Endodermal cell (in vitro differentiated cells): ENCODE measurements around the gene DNLZ. TPM values are rescaled to one million over a fixed set of nuclear protein-coding genes. Genes with fewer than 3 reads are reported as not detected.

Experiments
- DNase-seq: peaks from one replicate; pipeline ENCODE4 v3.0.0-alpha.2; 2017
- H3K27ac ChIP-seq: 2 replicates; pipeline ENCODE4 v1.5.1; 2013; ENCODE audit warnings: mild to moderate bottlenecking, low read depth, low read length, moderate library complexity
- H3K27me3 ChIP-seq: 2 replicates; pipeline ENCODE4 v1.6.1; 2013; ENCODE audit warnings: mild to moderate bottlenecking, low read length, moderate library complexity; ENCODE audit not compliant: insufficient read depth, control insufficient read depth, poor library complexity, severe bottlenecking
- H3K36me3 ChIP-seq: 2 replicates; pipeline ENCODE4 v1.7.0; 2013; ENCODE audit warnings: mild to moderate bottlenecking, low read length, moderate library complexity; ENCODE audit not compliant: control insufficient read depth, insufficient read depth
- H3K4me1 ChIP-seq: one replicate; pipeline ENCODE4 v1.7.0; 2013; ENCODE audit warnings: low read length; ENCODE audit not compliant: control insufficient read depth, insufficient read depth
- H3K4me3 ChIP-seq: 2 replicates; pipeline ENCODE4 v1.5.1; 2013; ENCODE audit warnings: mild to moderate bottlenecking, low read length, moderate library complexity
- H3K9ac ChIP-seq: 2 replicates; pipeline ENCODE4 v1.6.1; 2013; ENCODE audit warnings: mild to moderate bottlenecking, low read length, moderate library complexity; ENCODE audit not compliant: poor library complexity, severe bottlenecking; ENCODE audit errors: extremely low read depth
- H3K9me3 ChIP-seq: 2 replicates; pipeline ENCODE4 v1.6.1; 2013; ENCODE audit warnings: mild to moderate bottlenecking, low read length, moderate library complexity; ENCODE audit not compliant: control insufficient read depth
- H3K27ac Mint-ChIP-seq: 2 replicates; pipeline ENCODE4 v1.8.0; 2020; ENCODE audit warnings: mixed read lengths
- H3K27me3 Mint-ChIP-seq: 2 replicates; pipeline ENCODE4 v1.8.0; 2021; ENCODE audit warnings: mild to moderate bottlenecking, mixed read lengths; ENCODE audit not compliant: insufficient read depth
- H3K36me3 Mint-ChIP-seq: 2 replicates; pipeline ENCODE4 v1.8.0; 2020; ENCODE audit warnings: low read depth, mixed read lengths
- H3K4me1 Mint-ChIP-seq: 2 replicates; pipeline ENCODE4 v1.8.0; 2020; ENCODE audit warnings: mixed read lengths
- H3K4me3 Mint-ChIP-seq: 2 replicates; pipeline ENCODE4 v1.8.0; 2020; ENCODE audit warnings: mild to moderate bottlenecking, moderate library complexity, mixed read lengths
- H3K9me3 Mint-ChIP-seq: 2 replicates; pipeline ENCODE4 v1.8.0; 2020; ENCODE audit warnings: mild to moderate bottlenecking, mixed read lengths
- WGBS, 2 experiments: methylation state at CpG; one replicate each; pipeline versions ENCODE4 v1.1.5 to v1.1.7; 2013; ENCODE audit warnings: missing lambda C conversion rate in 2 of 2, mixed read lengths in 1 of 2; ENCODE audit not compliant: insufficient coverage in 1 of 2, insufficient read length in 1 of 2; 5-methylcytosine and 5-hydroxymethylcytosine counted together
- total RNA-seq, 2 donors: library from RNA; stranded (reverse); fragmentation: NEBNext Ultra II Directional in 1 of 2; extraction: Animal tissue kit (Norgen Biotek cat#: 25700) in 1 of 2; gene quantifications; 2 replicates in 1 of 2; 3 replicates in 1 of 2; pipeline ENCODE4 v1.2.1, GENCODE V29; 2021
- TF ChIP-seq, protein P1 (sequence below): fragments of 200-600 bp; sonication (generic); conservative IDR thresholded peaks from 2 replicates; pipeline ENCODE4 v1.5.0; 2021; ENCODE audit warnings: antibody characterized with exemption, mild to moderate bottlenecking

The DNLZ gene
- total RNA-seq, 2 donors from 2014 or later, result 12.6 to 20.1 TPM

DNA sequence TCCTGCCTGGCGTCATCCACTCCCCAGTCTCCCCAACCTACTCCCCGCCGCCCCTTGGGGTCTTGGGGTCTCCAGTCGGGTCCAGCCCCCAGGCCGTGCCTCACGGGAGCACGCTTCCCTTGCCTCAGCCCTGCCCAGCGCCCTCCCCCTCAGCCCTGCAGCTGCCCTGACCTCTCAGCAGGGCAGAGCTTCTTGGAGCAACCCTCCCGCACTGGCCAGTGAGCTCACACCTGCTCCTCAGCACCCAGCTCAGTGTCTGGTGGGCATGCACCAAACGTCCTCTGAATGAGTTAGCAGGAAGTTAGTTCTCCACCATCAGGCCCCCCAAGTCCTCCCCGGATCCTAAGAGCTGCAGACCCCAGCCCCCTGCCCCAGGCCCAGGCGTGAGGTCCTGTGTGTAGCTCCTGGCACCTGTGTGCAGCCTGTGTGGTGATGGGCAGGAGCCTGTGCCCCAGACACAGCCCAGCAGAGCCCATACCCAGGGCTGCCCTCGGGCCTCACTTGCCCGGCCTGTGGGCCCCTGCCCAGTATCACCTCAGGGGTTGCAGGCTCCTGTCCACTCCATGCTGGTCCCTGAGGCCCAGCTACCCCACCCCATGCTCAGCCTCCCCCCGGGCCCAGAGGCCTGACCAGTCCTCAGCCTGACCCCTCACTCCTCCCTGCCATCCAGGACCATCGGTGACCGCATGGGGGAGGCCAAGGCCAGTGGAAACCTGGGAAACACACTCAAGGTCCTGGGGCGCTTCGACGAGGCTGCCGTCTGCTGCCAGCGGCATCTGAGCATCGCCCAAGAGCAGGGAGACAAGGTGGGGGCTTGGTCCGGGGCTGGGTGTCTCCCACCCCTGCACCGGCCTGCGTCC is 28.0 kb downstream of the DNLZ start:
- WGBS, 2 experiments, result 87 to 92% methylated on average over 13 to 26 of the region's 26 CpGs
- no peak overlapping the region for H3K4me3 ChIP-seq
- Mint-ChIP-seq H3K27ac (no peak overlapping the region), H3K9me3 (no peaks in the 10 kb centered on the region), H3K4me1 (peaks cover 1% of the 10 kb centered on the region), H3K27me3 (no peaks in the 10 kb centered on the region), H3K36me3 (no peaks in the 10 kb centered on the region), H3K4me3 (no peak overlapping the region)
- H3K36me3 ChIP-seq, result peaks cover 4% of the 10 kb centered on the region
- TF ChIP-seq, protein P1, sequence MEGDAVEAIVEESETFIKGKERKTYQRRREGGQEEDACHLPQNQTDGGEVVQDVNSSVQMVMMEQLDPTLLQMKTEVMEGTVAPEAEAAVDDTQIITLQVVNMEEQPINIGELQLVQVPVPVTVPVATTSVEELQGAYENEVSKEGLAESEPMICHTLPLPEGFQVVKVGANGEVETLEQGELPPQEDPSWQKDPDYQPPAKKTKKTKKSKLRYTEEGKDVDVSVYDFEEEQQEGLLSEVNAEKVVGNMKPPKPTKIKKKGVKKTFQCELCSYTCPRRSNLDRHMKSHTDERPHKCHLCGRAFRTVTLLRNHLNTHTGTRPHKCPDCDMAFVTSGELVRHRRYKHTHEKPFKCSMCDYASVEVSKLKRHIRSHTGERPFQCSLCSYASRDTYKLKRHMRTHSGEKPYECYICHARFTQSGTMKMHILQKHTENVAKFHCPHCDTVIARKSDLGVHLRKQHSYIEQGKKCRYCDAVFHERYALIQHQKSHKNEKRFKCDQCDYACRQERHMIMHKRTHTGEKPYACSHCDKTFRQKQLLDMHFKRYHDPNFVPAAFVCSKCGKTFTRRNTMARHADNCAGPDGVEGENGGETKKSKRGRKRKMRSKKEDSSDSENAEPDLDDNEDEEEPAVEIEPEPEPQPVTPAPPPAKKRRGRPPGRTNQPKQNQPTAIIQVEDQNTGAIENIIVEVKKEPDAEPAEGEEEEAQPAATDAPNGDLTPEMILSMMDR, result no peak
- H3K27me3 ChIP-seq, result no peaks in the 10 kb centered on the region
- no peak overlapping the region for H3K27ac ChIP-seq
- no peak for DNase-seq
- H3K4me1 ChIP-seq, result no peaks in the 10 kb centered on the region
- H3K9me3 ChIP-seq, result no peaks in the 10 kb centered on the region
- no peak overlapping the region for H3K9ac ChIP-seq

DNA sequence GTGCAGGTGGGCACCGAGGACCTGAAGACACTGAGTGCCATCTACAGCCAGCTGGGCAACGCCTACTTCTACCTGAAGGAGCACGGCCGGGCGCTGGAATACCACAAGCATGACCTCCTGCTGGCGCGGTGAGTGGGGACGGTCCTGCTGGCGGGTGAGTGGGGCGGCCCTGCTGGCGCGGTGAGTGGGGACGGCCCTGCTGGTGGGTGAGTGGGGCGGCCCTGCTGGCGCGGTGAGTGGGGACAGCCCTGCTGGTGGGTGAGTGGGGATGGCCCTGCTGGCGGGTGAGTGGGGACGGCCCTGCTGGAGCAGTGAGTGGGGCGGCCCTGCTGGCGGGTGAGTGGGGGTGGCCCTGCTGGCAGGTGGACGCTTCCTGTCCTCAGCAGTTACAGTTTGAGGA is 29.0 kb downstream of the DNLZ start:
- WGBS, 2 experiments, result 93 to 97% methylated on average over 16 to 21 of the region's 21 CpGs
- H3K4me1 Mint-ChIP-seq, result peaks cover 1% of the 10 kb centered on the region
- TF ChIP-seq, protein P1, result no peak

DNA sequence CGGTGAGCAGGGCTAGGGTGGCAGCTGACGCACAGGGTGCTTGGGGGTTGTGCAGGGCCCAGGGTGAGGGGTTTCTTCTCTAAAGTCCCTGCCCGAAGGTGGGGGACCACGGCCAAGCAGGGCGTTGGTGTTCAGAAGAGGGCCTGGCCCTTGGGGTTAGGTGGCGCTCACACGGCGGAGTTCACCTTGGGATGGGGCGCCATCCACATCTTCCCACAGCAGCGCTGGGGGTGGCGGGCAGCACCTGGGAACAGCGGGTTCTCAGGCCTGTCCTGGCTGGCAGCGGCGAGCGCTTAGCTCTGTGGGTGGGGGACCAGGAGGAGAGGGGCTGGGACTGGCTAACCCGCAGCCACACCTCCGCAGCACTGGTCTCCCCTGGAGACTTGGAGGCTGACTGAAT is 30.1 kb downstream of the DNLZ start:
- no peaks in the 10 kb centered on the region for H3K36me3 Mint-ChIP-seq
- no peak overlapping the region for H3K9ac ChIP-seq
- H3K27me3 ChIP-seq, result no peaks in the 10 kb centered on the region
- WGBS, 2 experiments, result 95 to 97% methylated on average over 5 to 17 of the region's 17 CpGs
- H3K9me3 Mint-ChIP-seq, result no peaks in the 10 kb centered on the region
- no peaks in the 10 kb centered on the region for H3K9me3 ChIP-seq
- H3K4me1 Mint-ChIP-seq, result peaks cover 4% of the 10 kb centered on the region
- peaks cover 6% of the 10 kb centered on the region for H3K4me1 ChIP-seq
- TF ChIP-seq, protein P1, result no peak
- no peak overlapping the region for H3K4me3 ChIP-seq
- H3K27ac Mint-ChIP-seq, result no peak overlapping the region
- peaks cover 4% of the 10 kb centered on the region for H3K36me3 ChIP-seq
- no peak overlapping the region for H3K27ac ChIP-seq
- H3K27me3 Mint-ChIP-seq, result no peaks in the 10 kb centered on the region
- H3K4me3 Mint-ChIP-seq, result no peak overlapping the region
- DNase-seq, result no peak

More for the DNA sequence above, 29.0 kb downstream of the DNLZ start:
- H3K4me3 ChIP-seq, result no peak overlapping the region
- no peaks in the 10 kb centered on the region for H3K9me3 ChIP-seq
- no peak overlapping the region for H3K4me3 Mint-ChIP-seq
- H3K27ac ChIP-seq, result no peak overlapping the region
- H3K27ac Mint-ChIP-seq, result no peak overlapping the region
- no peak overlapping the region for H3K9ac ChIP-seq
- peaks cover 4% of the 10 kb centered on the region for H3K36me3 ChIP-seq
- no peaks in the 10 kb centered on the region for H3K27me3 Mint-ChIP-seq
- no peaks in the 10 kb centered on the region for H3K27me3 ChIP-seq
- DNase-seq, result no peak
- no peaks in the 10 kb centered on the region for H3K9me3 Mint-ChIP-seq
- H3K36me3 Mint-ChIP-seq, result no peaks in the 10 kb centered on the region
- H3K4me1 ChIP-seq, result no peaks in the 10 kb centered on the region
